Keratinocyte (primary cell): ENCODE data around the gene RETREG1.

Source experiments
- CTCF ChIP-seq, 3 experiments: IDR thresholded peaks in 1 of 3; conservative IDR thresholded peaks in 1 of 3; optimal IDR thresholded peaks in 1 of 3; 2 replicates in 2 of 3; 3 replicates in 1 of 3; pipeline versions ENCODE3 to v1.5.1; 2011; ENCODE audit warnings: low read length in 3 of 3, mild to moderate bottlenecking in 3 of 3, moderate library complexity in 2 of 3, control low read depth in 1 of 3, inconsistent platforms in 1 of 3; ENCODE audit not compliant: insufficient read depth in 2 of 3; ENCODE audit errors: extremely low read depth in 1 of 3
- EZH2 ChIP-seq: IDR thresholded peaks from one replicate; pipeline ENCODE4 v1.6.1; 2012; ENCODE audit warnings: inconsistent platforms, mild to moderate bottlenecking, low read length, moderate library complexity

GRCh38 chr5:16618138-16618897, 1.5 kb upstream of the RETREG1 start:
- TF ChIP-seq CTCF (optimal IDR thresholded peaks at IDR 0.05 in 1 of 3, IDR thresholded peaks at IDR 0.05 in 1 of 3, conservative IDR thresholded peaks at IDR 0.05 in 1 of 3; ENCODE audit: extremely low read depth in 1 of 3, insufficient read depth in 2 of 3, low read length in 3 of 3) (no peak), EZH2 (no peak)
